Measurements from ENCODE around the gene MYL10. TPM values are rescaled to one million over a fixed set of nuclear protein-coding genes. Genes with fewer than 3 reads are reported as not detected.
"Not testable (repeated sequence)": the region's sequence is repeated elsewhere in the genome, so short reads cannot be mapped to it uniquely, and the experiment has no call there.

Gene MYL10
- total RNA-seq, 1 experiment from 2014 or later: not detected

DNA sequence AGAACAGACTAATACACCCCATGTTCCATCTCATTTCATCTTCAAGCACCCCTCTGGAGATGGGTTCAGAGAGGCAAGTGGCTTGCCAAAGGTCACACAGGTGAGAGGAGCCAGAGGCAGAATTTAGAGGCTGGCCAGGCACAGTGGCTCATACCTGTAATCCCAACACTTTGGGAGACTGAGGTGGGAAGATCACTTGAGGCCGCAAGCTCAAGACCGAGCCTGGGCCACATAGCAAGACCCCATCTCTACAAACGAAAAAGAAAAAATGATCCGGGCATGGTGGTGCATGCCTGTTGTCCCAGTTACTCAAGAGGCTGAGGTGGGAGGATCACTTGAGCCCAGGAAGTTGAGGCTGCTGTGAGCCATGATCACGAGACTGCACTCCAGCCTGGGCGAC lies 34.7 kb upstream of the MYL10 start:
- in situ Hi-C loops (cut with HindIII; ENCODE audit: low pct_unique_long_range_greater_than_20kb, low sequenced_read_pairs): no loop called here
- DNase-seq (ENCODE audit: low read depth, low spot score): no peak

DNA sequence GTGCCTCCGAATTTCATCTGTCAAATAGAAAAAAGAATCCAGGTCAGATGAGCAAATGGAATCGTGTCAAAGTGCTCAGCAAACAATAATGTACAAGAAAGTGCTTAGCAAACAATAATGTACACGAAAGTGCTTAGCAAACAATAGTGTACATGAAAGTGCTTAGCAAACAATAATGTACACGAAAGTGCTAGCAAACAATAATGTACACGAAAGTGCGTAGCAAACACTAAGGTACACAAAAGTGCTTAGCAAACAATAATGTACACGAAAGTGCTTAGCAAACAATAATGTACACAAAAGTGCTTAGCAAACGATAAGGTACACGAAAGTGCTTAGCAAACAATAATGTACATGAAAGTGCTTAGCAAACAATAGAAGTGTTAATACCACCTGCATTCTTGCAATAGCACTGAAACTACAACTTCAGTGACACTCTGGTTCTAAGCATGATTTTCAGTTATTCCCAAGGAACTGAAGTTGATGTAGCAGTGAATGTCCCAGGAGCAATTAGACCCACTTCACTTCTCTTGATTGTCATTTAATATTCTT lies 33.4 kb upstream of the MYL10 start:
- in situ Hi-C loops (cut with HindIII; ENCODE audit: low pct_unique_long_range_greater_than_20kb, low sequenced_read_pairs): no loop called here

DNA sequence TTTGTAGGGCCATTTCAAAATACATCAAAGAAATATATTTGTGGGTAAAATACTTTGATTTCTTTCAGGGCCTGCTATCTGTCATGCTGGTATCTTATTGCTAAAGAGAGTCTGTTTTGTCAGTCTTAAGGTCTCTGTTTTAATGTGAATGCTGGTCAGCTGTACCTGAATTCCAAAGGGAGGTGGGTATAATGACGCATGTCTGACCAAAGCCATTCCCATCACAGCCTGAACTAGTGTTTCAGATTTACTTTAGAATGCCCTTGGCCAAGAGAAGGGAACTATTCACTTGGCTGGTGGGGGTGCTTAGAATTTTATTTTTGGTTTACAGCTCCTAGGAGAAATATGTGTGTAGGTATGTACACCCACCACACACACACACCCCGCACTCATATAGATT lies 30.6 kb upstream of the MYL10 start:
- in situ Hi-C loops (cut with HindIII; ENCODE audit: low pct_unique_long_range_greater_than_20kb, low sequenced_read_pairs): no loop called here
- peak; percentile 89 for DNase-seq (ENCODE audit: low read depth, low spot score)

More for the DNA sequence above, 33.4 kb upstream of the MYL10 start:
- no peak for DNase-seq (ENCODE audit: low read depth, low spot score)

DNA sequence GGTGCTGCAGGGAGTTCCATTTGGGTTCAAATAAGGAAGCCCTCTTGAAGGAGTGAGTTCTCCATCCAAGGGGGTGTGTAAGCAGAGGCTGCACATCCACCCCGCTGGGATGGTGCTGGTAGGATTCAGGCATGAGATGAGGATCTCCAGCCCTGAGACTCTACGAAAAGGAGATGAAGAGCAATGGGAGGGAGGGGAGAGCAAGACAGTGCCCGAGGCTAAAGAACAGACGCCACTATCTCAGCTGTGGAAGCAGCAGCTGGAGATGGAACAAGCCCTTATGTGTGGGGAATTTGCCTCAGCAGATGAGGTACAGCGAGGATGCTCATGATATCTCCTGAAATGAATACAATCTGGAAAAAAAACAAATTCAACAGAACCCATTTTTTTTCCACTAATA lies 28.1 kb upstream of the MYL10 start:
- no peak for DNase-seq (ENCODE audit: low read depth, low spot score)
- in situ Hi-C loops (cut with HindIII; ENCODE audit: low pct_unique_long_range_greater_than_20kb, low sequenced_read_pairs): no loop called here

DNA sequence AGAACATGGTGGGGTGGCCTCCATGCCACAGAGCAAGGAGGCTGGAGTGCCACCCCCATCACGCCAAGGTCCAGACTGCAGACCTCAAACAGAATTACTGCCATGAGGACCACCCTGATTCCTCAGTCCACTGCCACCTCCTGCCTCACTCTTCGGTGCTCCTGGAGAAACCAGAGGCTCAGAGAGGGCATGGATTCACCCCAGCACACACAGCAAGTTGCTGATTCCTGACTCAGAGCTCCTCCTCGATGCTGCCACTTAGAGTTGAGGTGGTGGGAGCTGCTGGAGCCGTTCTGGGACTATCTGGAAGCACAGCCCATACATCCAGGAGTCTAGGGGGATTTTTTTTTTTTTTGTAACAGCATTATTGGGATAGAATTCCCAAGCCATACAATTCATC lies 22.0 kb upstream of the MYL10 start:
- DNase-seq (ENCODE audit: low read depth, low spot score): no peak
- in situ Hi-C loops (cut with HindIII; ENCODE audit: low pct_unique_long_range_greater_than_20kb, low sequenced_read_pairs): no loop called here

DNA sequence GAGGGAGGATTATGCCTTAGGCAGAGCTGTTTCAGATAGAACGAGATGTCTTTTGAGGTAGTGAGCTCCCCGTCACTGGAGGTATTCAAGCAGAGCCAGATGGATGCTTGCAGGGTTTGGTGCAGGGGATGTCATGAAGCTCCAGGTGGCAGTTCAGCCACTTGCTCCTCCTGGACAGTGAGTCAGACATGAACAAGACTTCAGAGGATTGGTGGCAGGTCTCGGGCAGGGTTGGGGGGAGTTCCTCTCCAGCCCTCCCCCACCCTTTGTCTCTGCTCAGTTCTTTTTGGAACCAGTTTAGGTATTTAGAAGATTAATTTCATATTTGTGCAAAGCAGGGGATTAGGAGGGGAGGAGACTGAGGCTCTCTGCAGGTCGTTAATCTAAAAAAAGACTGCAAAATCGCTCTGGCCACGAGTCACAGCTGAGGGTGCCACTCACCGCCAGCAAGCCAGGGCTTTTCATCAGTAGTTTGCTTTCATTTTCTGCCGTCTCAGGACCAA lies 21.5 kb upstream of the MYL10 start:
- DNase-seq (ENCODE audit: low read depth, low spot score): no peak
- in situ Hi-C loops (cut with HindIII; ENCODE audit: low pct_unique_long_range_greater_than_20kb, low sequenced_read_pairs): no loop called here

DNA sequence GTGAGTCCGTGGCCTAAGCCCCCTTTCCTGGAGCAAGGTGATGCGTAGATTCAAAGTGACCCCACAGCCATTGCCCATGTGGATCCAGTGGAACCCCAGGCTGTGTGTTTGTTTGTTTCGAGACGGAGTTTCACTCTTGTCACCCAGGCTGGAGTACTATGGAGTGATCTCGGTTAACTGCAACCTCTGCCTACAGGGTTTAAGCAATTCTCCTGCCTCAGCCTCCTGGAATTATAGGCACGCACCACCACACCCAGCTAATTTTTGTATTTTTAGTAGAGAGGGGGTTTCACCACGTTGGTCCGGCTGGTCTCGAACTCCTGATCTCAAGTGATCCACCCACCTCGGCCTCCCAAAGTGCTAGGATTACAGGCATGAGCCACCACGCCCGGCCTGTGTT lies 18.8 kb upstream of the MYL10 start:
- in situ Hi-C loops (cut with HindIII; ENCODE audit: low pct_unique_long_range_greater_than_20kb, low sequenced_read_pairs); DNase-seq (ENCODE audit: low read depth, low spot score): not testable (repeated sequence)

- no peak for DNase-seq (ENCODE audit: low read depth, low spot score)
- in situ Hi-C loops (cut with HindIII; ENCODE audit: low pct_unique_long_range_greater_than_20kb, low sequenced_read_pairs): no loop called here
These were observed 16.9 kb upstream of the MYL10 start for GRCh38 chr7:101645951-101646350.

- no peak for DNase-seq (ENCODE audit: low read depth, low spot score)
- in situ Hi-C loops (cut with HindIII; ENCODE audit: low pct_unique_long_range_greater_than_20kb, low sequenced_read_pairs): no loop called here
These were observed 15.8 kb upstream of the MYL10 start for GRCh38 chr7:101644879-101645278.

DNA sequence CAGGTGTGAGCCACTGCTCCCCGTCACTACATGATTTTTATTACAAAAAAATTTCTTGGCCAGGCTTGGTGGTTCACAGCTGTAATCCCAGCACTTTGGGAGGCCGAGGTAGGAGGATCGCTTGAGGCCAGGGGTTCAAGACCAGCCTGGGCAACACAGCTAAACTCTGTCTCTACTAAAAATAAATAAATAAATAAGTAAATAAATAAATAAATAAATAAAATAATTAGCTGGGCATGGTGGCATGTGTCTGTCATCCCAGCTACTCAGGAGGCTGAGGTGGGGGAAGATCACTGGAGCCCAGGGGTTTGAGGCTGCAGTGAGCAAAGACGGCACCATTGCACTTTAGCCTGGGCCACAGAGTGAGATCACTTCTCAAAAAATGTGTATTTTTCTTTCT lies 10.0 kb upstream of the MYL10 start:
- DNase-seq (ENCODE audit: low read depth, low spot score); in situ Hi-C loops (cut with HindIII; ENCODE audit: low pct_unique_long_range_greater_than_20kb, low sequenced_read_pairs): not testable (repeated sequence)

DNA sequence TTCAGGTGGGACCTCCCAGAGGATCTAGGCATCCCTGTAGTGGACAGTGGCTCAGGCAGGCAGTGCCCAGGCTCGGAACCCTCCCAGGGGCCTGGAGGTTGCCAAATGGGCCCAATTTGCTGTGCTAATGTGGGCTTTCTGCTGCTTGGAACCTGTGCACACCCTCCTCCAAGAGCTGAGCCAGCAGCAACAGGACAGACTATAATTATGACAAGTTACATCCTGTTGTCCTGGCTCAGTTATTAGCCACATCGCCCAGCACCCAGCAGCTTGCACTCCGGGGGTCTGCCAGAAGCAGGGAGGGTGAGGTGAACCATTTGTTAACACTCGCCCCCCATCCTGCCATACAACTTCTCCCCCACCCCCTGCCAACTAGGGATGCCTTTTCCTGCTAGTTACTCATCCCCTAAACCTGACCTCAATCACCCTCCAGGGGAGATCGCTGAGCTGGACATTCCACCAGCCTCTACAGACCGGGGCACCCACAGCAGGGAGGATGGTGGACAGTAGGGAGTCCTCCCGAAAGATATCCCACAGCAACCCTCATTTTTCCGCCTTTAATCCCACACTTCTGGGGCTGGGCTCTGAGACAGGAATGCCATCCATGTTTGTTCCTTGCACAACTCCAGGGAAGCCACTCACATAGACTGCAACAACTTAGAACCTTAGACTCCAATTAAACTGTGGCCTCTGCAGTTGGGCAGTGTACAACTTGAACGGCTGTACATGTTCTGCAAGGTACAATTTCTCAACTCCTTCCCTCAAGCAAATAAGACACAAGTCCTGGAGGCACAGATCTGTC lies 7.9 kb upstream of the MYL10 start:
- in situ Hi-C loops (cut with HindIII; ENCODE audit: low pct_unique_long_range_greater_than_20kb, low sequenced_read_pairs): no loop called here
- no peak for DNase-seq (ENCODE audit: low read depth, low spot score)

GRCh38 chr7:101635484-101635883 lies 6.4 kb upstream of the MYL10 start:
- DNase-seq (ENCODE audit: low read depth, low spot score): no peak

DNA sequence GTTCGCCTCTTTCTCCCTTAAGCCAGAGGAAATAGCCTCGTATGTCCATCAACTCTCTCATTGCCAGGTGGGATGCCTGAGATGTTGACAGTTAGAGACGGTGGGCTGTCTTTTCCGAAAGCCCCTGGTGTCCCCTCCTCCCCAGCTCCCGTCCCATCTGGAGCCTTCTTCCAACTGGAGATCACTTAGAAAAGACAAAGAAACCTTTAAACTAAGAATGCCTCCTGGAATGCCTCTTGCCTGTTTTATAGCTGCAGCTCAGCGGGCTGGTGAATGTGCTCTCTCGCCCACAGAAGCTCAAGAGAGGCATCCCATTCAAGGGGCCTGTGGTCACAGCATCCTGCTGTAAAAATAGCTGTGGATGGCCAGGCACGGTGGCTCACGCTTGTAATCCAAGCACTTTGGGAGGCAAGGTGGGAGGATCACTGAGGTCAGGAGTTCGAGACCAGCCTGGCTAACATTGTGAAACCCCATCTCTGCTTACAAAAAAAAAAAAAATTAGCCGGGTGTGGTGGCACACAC lies 5.2 kb upstream of the MYL10 start:
- in situ Hi-C loops (cut with HindIII; ENCODE audit: low pct_unique_long_range_greater_than_20kb, low sequenced_read_pairs): no loop called here
- DNase-seq (ENCODE audit: low read depth, low spot score): peak; percentile 28

More at GRCh38 chr7:101635484-101635883, 6.4 kb upstream of the MYL10 start:
- in situ Hi-C loops (cut with HindIII; ENCODE audit: low pct_unique_long_range_greater_than_20kb, low sequenced_read_pairs): no loop called here

- no peak for DNase-seq (ENCODE audit: low read depth, low spot score)
- in situ Hi-C loops (cut with HindIII; ENCODE audit: low pct_unique_long_range_greater_than_20kb, low sequenced_read_pairs): no loop called here
These were observed 4.4 kb upstream of the MYL10 start for GRCh38 chr7:101633511-101633910.

DNA sequence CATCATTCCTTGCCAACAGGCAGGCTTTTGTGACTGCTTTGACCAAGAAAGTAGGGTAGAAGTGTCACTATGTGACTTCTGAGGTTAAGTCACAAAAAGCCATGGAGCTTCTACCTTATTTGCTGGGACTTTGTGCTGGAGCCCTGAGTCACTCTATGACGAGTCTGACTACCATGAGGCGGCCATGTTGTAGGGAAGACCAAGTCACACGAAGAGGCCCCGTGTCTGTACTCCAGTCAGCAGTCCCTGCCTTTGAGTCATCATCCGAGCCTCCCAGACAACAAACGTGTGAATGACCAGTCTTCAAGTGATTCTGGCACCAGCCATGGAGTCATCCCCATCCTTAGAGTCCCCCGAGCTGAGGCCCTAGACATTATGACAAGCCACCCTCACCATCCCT lies 3.5 kb upstream of the MYL10 start:
- DNase-seq (ENCODE audit: low read depth, low spot score): no peak

DNA sequence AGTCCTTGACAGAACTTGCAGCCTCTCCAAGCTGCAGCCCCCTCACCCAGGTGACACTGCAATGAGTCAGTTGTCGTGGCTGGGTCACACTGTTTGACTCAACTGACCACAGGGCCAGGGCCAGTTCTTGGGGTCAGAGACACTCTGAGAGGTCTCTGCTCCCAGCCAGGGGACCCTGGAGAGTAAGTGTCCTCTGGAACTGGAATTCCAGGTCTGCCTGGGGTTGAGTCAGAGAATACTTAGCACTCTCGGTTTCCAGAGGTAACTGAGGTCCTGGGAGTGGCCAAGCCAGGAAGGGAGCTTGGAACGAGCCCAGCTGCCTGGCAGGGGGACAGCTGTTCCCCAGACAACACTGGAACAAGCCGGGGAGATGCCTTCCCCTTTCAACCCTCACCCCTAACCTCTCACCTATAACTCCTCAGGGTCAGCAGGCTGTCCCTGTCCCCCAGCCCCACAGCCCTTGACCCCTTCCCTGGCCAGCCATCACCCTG lies 2.2 kb upstream of the MYL10 start:
- in situ Hi-C loops (cut with HindIII; ENCODE audit: low pct_unique_long_range_greater_than_20kb, low sequenced_read_pairs): no loop called here
- no peak for DNase-seq (ENCODE audit: low read depth, low spot score)

More for the DNA sequence above, 3.5 kb upstream of the MYL10 start:
- in situ Hi-C loops (cut with HindIII; ENCODE audit: low pct_unique_long_range_greater_than_20kb, low sequenced_read_pairs): no loop called here

GRCh38 chr7:101630591-101630990 lies 1.5 kb upstream of the MYL10 start:
- DNase-seq (ENCODE audit: low read depth, low spot score): no peak
- in situ Hi-C loops (cut with HindIII; ENCODE audit: low pct_unique_long_range_greater_than_20kb, low sequenced_read_pairs): no loop called here

GRCh38 chr7:101628522-101628921 lies 574 bp downstream of the MYL10 start:
- in situ Hi-C loops (cut with HindIII; ENCODE audit: low pct_unique_long_range_greater_than_20kb, low sequenced_read_pairs): no loop called here

DNA sequence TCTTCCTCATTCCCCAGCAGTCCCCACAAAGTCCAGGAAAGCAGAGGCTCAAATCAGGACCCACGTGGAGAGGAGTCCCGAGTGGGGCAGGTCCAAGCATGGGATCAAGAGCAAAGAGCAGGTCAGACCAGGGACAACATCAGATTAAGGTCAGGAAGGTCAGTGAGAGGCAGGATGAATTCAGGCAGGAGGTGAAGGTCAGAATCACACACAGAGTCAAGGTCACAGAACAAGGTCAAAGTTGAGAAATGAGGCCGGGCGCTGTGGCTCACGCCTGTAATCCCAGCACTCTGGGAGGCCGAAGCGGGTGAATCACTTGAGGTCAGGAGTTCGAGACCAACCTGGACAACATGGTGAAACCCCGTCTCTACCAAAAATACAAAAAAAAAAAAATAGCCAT lies 2.3 kb downstream of the MYL10 start:
- no peak for DNase-seq (ENCODE audit: low read depth, low spot score)
- in situ Hi-C loops (cut with HindIII; ENCODE audit: low pct_unique_long_range_greater_than_20kb, low sequenced_read_pairs): no loop called here

More at GRCh38 chr7:101628522-101628921, 574 bp downstream of the MYL10 start:
- DNase-seq (ENCODE audit: low read depth, low spot score): no peak

All from SK-MEL-5 (cell line).